OCI-LY7 (cell line): ENCODE measurements around the gene SORCS1. TPM values are rescaled to one million over a fixed set of nuclear protein-coding genes. Genes with fewer than 3 reads are reported as not detected.

Experiments used
- BruUV-seq: library from RNA; stranded (reverse); fragments of 400-500 nt; replicated peaks from 2 replicates; lab custom pipeline; 2021; lab: Mats Ljungman, UMichigan
- CTCF ChIA-PET: fragments of 300-600 bp; sonication (Branson Sonifier 250); formaldehyde crosslinking; loops from one replicate; lab custom pipeline; 2022; ENCODE audit warnings: antibody characterized with exemption; ENCODE audit not compliant: unreplicated experiment; lab: Charles Lee
- POLR2A ChIA-PET: fragments of 300-600 bp; sonication (Branson Sonifier 250); formaldehyde crosslinking; loops from one replicate; lab custom pipeline; 2022; ENCODE audit warnings: antibody characterized with exemption; lab: Charles Lee
- DNase-seq: peaks from one replicate; pipeline ENCODE4 v3.0.0-alpha.2; 2015; ENCODE audit warnings: low spot score
- H2AFZ ChIP-seq: fragments of 200-600 bp; sonication (generic), shearing (Covaris generic); 2 replicates; pipeline ENCODE4 v1.6.1; 2014; ENCODE audit warnings: mild to moderate bottlenecking, antibody characterized with exemption, low read length, moderate library complexity
- H3K27ac ChIP-seq: fragments of 200-600 bp; sonication (generic); 2 replicates; pipeline ENCODE4 v1.5.1; 2014; ENCODE audit warnings: mixed run types, low read depth, mild to moderate bottlenecking, moderate library complexity, low read length, inconsistent platforms; ENCODE audit not compliant: poor library complexity, severe bottlenecking
- H3K36me3 ChIP-seq: fragments of 200-600 bp; sonication (generic); 2 replicates; pipeline ENCODE4 v1.6.1; 2014; ENCODE audit warnings: mild to moderate bottlenecking, antibody characterized with exemption, low read length, moderate library complexity, mixed read lengths; ENCODE audit not compliant: insufficient read depth
- H3K4me1 ChIP-seq: fragments of 200-600 bp; sonication (generic); 2 replicates; pipeline ENCODE4 v1.5.1; 2014; ENCODE audit warnings: mild to moderate bottlenecking, low read length; ENCODE audit not compliant: insufficient read depth, poor library complexity, severe bottlenecking
- H3K4me2 ChIP-seq: fragments of 200-600 bp; sonication (generic); 2 replicates; pipeline ENCODE4 v1.6.1; 2014; ENCODE audit warnings: mild to moderate bottlenecking, low read length
- H3K4me3 ChIP-seq: fragments of 200-600 bp; sonication (generic); 2 replicates; pipeline ENCODE4 v1.5.1; 2014; ENCODE audit warnings: mild to moderate bottlenecking, low read depth, low read length; ENCODE audit not compliant: poor library complexity, severe bottlenecking
- H3K79me2 ChIP-seq: fragments of 200-600 bp; sonication (generic); 2 replicates; pipeline ENCODE4 v1.6.1; 2016; ENCODE audit warnings: low read depth, mild to moderate bottlenecking, low read length, moderate library complexity, mixed read lengths; ENCODE audit not compliant: insufficient read depth
- H3K9me2 ChIP-seq: fragments of 200-600 bp; sonication (generic); 2 replicates; pipeline ENCODE4 v1.6.1; 2016; ENCODE audit warnings: mild to moderate bottlenecking, low read length, mixed read lengths; ENCODE audit not compliant: insufficient read depth
- H3K9me3 ChIP-seq: fragments of 200-600 bp; sonication (generic); 2 replicates; pipeline ENCODE4 v1.6.1; 2014; ENCODE audit warnings: mild to moderate bottlenecking, mixed run types, low read length, mixed read lengths
- H4K20me1 ChIP-seq: fragments of 200-600 bp; sonication (generic); 2 replicates; pipeline ENCODE4 v1.6.1; 2014; ENCODE audit warnings: mild to moderate bottlenecking, antibody characterized with exemption, low read length, moderate library complexity, mixed read lengths; ENCODE audit not compliant: insufficient read depth
- EZH2phosphoT487 ChIP-seq: fragments of 200-600 bp; sonication (generic); IDR thresholded peaks from 2 replicates; pipeline ENCODE4 v1.6.1; 2018; ENCODE audit warnings: low read depth, borderline replicate concordance, mild to moderate bottlenecking, mixed run types, antibody characterized with exemption, low read length, moderate library complexity, mixed read lengths
- intact Hi-C: fragments of 100-400 bp; cut with micrococcal nuclease; formaldehyde crosslinking; loops from one replicate; pipeline ENCODE4 v1.10.0; 2022; ENCODE audit not compliant: unreplicated experiment
- total RNA-seq, 2 experiments: library from RNA; depleted of rRNA in 1 of 2; stranded (reverse); fragments of >200 nt in 1 of 2; shearing (Covaris generic) in 1 of 2; gene quantifications; 2 replicates each; pipeline ENCODE4 v1.2.3, GENCODE V29; 2014 to 2022
- TF ChIP-seq, protein P1 (sequence below): fragments of 200-600 bp; sonication (generic); conservative IDR thresholded peaks from 2 replicates; pipeline ENCODE4 v1.5.1; 2014; ENCODE audit warnings: mild to moderate bottlenecking, antibody characterized with exemption, low read length, moderate library complexity, mixed read lengths

The SORCS1 gene
- total RNA-seq, 2 experiments from 2014 or later: not detected

DNA sequence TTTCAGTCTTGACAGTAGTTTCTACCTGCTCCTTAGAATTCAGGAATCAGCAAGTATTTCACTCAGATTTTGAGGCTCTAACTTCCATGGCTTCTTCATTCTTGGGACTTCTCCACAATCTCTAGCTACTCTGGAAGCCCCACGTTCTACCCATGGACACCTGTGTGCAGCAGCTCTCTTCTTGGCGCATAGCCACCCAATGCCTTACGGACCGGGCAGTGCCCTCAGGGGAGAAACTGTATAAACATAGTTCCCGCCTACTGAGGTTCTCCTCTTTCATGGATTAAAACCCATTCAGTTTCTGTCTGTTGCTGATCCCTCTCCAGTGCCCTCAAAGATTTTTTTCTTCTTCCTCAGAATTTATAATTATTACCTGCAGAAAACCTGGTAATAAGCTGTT is 177.1 kb downstream of the SORCS1 start:
- intact Hi-C loops: no loop called here
- no peak for DNase-seq
- Histone ChIP-seq H3K4me2 (no peak overlapping the region), H4K20me1 (no peaks in the 10 kb centered on the region), H3K9me2 (no peaks in the 10 kb centered on the region), H3K36me3 (no peaks in the 10 kb centered on the region), H3K4me1 (no peaks in the 10 kb centered on the region), H2AFZ (no peak overlapping the region), H3K4me3 (no peak overlapping the region), H3K27ac (no peak overlapping the region), H3K79me2 (no peaks in the 10 kb centered on the region), H3K9me3 (no peaks in the 10 kb centered on the region)
- ChIA-PET POLR2A (no interaction called here), CTCF (no interaction called here)
- TF ChIP-seq, protein P1, sequence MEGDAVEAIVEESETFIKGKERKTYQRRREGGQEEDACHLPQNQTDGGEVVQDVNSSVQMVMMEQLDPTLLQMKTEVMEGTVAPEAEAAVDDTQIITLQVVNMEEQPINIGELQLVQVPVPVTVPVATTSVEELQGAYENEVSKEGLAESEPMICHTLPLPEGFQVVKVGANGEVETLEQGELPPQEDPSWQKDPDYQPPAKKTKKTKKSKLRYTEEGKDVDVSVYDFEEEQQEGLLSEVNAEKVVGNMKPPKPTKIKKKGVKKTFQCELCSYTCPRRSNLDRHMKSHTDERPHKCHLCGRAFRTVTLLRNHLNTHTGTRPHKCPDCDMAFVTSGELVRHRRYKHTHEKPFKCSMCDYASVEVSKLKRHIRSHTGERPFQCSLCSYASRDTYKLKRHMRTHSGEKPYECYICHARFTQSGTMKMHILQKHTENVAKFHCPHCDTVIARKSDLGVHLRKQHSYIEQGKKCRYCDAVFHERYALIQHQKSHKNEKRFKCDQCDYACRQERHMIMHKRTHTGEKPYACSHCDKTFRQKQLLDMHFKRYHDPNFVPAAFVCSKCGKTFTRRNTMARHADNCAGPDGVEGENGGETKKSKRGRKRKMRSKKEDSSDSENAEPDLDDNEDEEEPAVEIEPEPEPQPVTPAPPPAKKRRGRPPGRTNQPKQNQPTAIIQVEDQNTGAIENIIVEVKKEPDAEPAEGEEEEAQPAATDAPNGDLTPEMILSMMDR: no peak
- no peak for TF ChIP-seq EZH2phosphoT487
- no TSS peak for BruUV-seq

GRCh38 chr10:106982268-106982667 is 182.2 kb downstream of the SORCS1 start:
- intact Hi-C loops: no loop called here
- BruUV-seq: no TSS peak
- no peak for DNase-seq
- Histone ChIP-seq H2AFZ (no peak overlapping the region), H3K4me2 (no peak overlapping the region), H3K9me2 (no peaks in the 10 kb centered on the region), H3K36me3 (no peaks in the 10 kb centered on the region), H3K9me3 (no peaks in the 10 kb centered on the region), H3K79me2 (no peaks in the 10 kb centered on the region), H3K4me3 (no peak overlapping the region), H3K4me1 (no peaks in the 10 kb centered on the region), H3K27ac (no peak overlapping the region), H4K20me1 (no peaks in the 10 kb centered on the region)
- ChIA-PET POLR2A (no interaction called here), CTCF (no interaction called here)
- TF ChIP-seq, protein P1: no peak
- no peak for TF ChIP-seq EZH2phosphoT487

DNA sequence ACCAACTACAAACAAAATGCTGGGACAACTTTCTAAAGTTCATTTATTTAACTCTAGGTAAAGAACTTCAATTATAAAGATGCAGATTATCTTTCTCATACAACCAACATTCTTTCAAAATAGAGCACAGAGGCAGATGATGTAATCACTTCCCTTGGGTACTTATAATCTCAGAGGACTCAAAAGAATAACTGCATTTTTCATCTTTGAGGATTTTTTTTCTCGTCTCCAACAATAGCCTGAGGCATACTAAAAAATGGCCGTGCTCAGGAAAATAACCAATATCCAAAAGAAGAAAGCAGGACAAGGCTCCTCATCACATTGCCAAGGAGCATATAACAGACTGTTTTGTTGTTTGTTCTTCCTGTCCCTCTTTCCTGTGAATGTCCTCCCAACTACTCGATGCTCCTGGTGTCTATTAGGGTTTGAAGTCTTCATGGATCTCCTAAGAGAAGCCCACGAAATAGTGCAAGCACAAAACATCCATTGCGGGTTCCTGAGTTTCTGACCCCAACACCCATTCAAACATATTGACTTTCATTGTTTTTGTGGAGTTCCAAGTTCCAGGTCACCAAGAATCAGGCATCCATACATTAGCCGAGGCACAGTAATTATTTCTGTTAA is 182.9 kb downstream of the SORCS1 start:
- POLR2A ChIA-PET: no interaction called here
- DNase-seq: no peak
- intact Hi-C loops: no loop called here
- Histone ChIP-seq H3K4me1 (no peaks in the 10 kb centered on the region), H3K9me2 (no peaks in the 10 kb centered on the region), H4K20me1 (no peaks in the 10 kb centered on the region), H3K79me2 (no peaks in the 10 kb centered on the region), H3K4me2 (no peak overlapping the region), H3K9me3 (no peaks in the 10 kb centered on the region), H2AFZ (no peak overlapping the region), H3K36me3 (no peaks in the 10 kb centered on the region), H3K4me3 (no peak overlapping the region), H3K27ac (no peak overlapping the region)
- BruUV-seq: no TSS peak
- CTCF ChIA-PET: no interaction called here
- TF ChIP-seq, protein P1: no peak
- TF ChIP-seq EZH2phosphoT487: no peak
